Upper lobe of left lung (tissue), 6 donors: ENCODE results near the gene UBAC2. TPM values are rescaled to one million over a fixed set of nuclear protein-coding genes. Genes with fewer than 3 reads are reported as not detected.
A peak's percentile ranks its signal among the peaks of the same experiment; 100 is the strongest.

ENCODE experiments used
- ATAC-seq, 2 donors: fragments of 200-7000 bp; cut with Tn5 transposase; one replicate each; pipeline ENCODE4 v1.9.1; 2022; ENCODE audit warnings: mild to moderate bottlenecking in 2 of 2, moderate library complexity in 2 of 2; ENCODE audit not compliant: low FRiP score in 2 of 2
- DNase-seq, 2 donors: peaks; one replicate each; pipeline ENCODE4 v3.0.0-alpha.2; 2019 to 2020
- H3K27ac ChIP-seq, 4 donors: fragments of 200-600 bp; sonication (generic); one replicate each; pipeline ENCODE4 v1.5.1; 2016 to 2019
- H3K27me3 ChIP-seq, 4 donors: fragments of 200-600 bp; sonication (generic); one replicate each; pipeline ENCODE4 v1.5.1; 2017 to 2019
- H3K36me3 ChIP-seq, 4 donors: fragments of 200-600 bp; sonication (generic); one replicate each; pipeline ENCODE4 v1.5.1; 2016 to 2019
- H3K4me1 ChIP-seq, 4 donors: fragments of 200-600 bp; sonication (generic); one replicate each; pipeline ENCODE4 v1.5.1; 2018 to 2019
- H3K4me3 ChIP-seq, 4 donors: fragments of 200-600 bp; sonication (generic); one replicate each; pipeline ENCODE4 v1.5.1; 2017 to 2019; ENCODE audit warnings: mild to moderate bottlenecking in 2 of 4, moderate library complexity in 1 of 4
- H3K9me3 ChIP-seq, 4 donors: fragments of 200-600 bp; sonication (generic); one replicate each; pipeline ENCODE4 v1.5.1; 2018 to 2019
- CTCF ChIP-seq, 6 experiments: fragments of 450-650 bp in 4 of 6; fragments of 200-600 bp in 2 of 6; sonication (generic) in 2 of 6; IDR thresholded peaks; one replicate each; pipeline ENCODE4 v1.5.1; 2016 to 2019; ENCODE audit warnings: antibody characterized with exemption in 6 of 6
- EP300 ChIP-seq, 4 donors: sonication (generic); formaldehyde crosslinking; IDR thresholded peaks; one replicate each; pipeline ENCODE4 v1.5.1; 2017; ENCODE audit warnings: antibody characterized with exemption in 4 of 4, control low read depth in 2 of 4
- POLR2A ChIP-seq, 4 donors: fragments of 450-650 bp; IDR thresholded peaks; one replicate each; pipeline ENCODE4 v1.5.1; 2016 to 2017; ENCODE audit warnings: antibody characterized with exemption in 4 of 4, mild to moderate bottlenecking in 2 of 4
- POLR2AphosphoS5 ChIP-seq, 2 donors: sonication (generic); formaldehyde crosslinking; IDR thresholded peaks; one replicate each; pipeline ENCODE4 v1.5.1; 2017; ENCODE audit warnings: antibody characterized with exemption in 2 of 2
- WGBS, 2 donors: methylation state at CpG; one replicate each; pipeline ENCODE4 v1.1.5; 2017 to 2018; 5-methylcytosine and 5-hydroxymethylcytosine counted together
- total RNA-seq, 6 donors: library from RNA; depleted of rRNA in 4 of 6; stranded (reverse); fragments of >200 nt in 4 of 6; gene quantifications; one replicate each; pipeline versions ENCODE4 v1.1.0 to v1.2.1, GENCODE V29; 2016 to 2021
- donor health status: DM: no; HTN: no; CAD: no; lungs with moderate emphysema.
- donor health status: DM: no; HTN: yes; CAD: no; lungs with severe emphysema.

Gene UBAC2
- total RNA-seq, 6 donors from 2014 or later, result 29.3 to 55.5 (median 47.7) TPM

GRCh38 chr13:99314640-99315176, 114.1 kb downstream of the UBAC2 start:
- WGBS, 2 donors, result 64 to 68% methylated on average over 10 of the region's 10 CpGs
- ATAC-seq (no peak), DNase-seq (no peak)
- Histone ChIP-seq H3K27ac (peak overlapping the region in 3 of 4 donors; percentile 4 to 38 (median 26)), H3K4me3 (no peak overlapping the region), H3K9me3 (no peaks in the 10 kb centered on the region), H3K4me1 (peaks cover 0 to 28% (median 17%) of the 10 kb centered on the region in 4 donors), H3K36me3 (peaks cover 0 to 5% (median 2%) of the 10 kb centered on the region in 4 donors), H3K27me3 (no peaks in the 10 kb centered on the region)
- peak in 1 of 4 donors; percentile 34 for TF ChIP-seq EP300 (IDR thresholded peaks at IDR 0.05)
- no peak for TF ChIP-seq POLR2AphosphoS5 (IDR thresholded peaks at IDR 0.05)

- peaks cover 0 to 28% (median 17%) of the 10 kb centered on the region in 4 donors for H3K4me1 ChIP-seq
These were observed 114.5 kb downstream of the UBAC2 start for GRCh38 chr13:99315186-99315585.

GRCh38 chr13:99316224-99316623, 115.6 kb downstream of the UBAC2 start:
- Histone ChIP-seq H3K4me1 (peaks cover 9 to 32% (median 22%) of the 10 kb centered on the region in 4 donors), H3K27ac (no peak overlapping the region), H3K27me3 (no peaks in the 10 kb centered on the region), H3K36me3 (peaks cover 0 to 7% (median 2%) of the 10 kb centered on the region in 4 donors), H3K4me3 (no peak overlapping the region), H3K9me3 (no peaks in the 10 kb centered on the region)
- ATAC-seq (no peak), DNase-seq (no peak)
- 90 to 92% methylated on average over 2 of the region's 2 CpGs for WGBS, 2 donors
- TF ChIP-seq POLR2AphosphoS5 (IDR thresholded peaks at IDR 0.05) (no peak), EP300 (IDR thresholded peaks at IDR 0.05) (no peak), CTCF (IDR thresholded peaks at IDR 0.05) (no peak), POLR2A (IDR thresholded peaks at IDR 0.05) (no peak)

More at GRCh38 chr13:99315186-99315585, 114.5 kb downstream of the UBAC2 start:
- H3K9me3 ChIP-seq, result no peaks in the 10 kb centered on the region
- H3K36me3 ChIP-seq, result peaks cover 0 to 7% (median 2%) of the 10 kb centered on the region in 4 donors
- no peak overlapping the region for H3K4me3 ChIP-seq
- H3K27me3 ChIP-seq, result no peaks in the 10 kb centered on the region
- ATAC-seq (no peak), DNase-seq (no peak)
- peak overlapping the region in 3 of 4 donors; percentile 4 to 26 (median 8) for H3K27ac ChIP-seq
- TF ChIP-seq POLR2A (IDR thresholded peaks at IDR 0.05) (no peak), CTCF (IDR thresholded peaks at IDR 0.05) (no peak), POLR2AphosphoS5 (IDR thresholded peaks at IDR 0.05) (no peak), EP300 (IDR thresholded peaks at IDR 0.05) (no peak)
- 88% methylated on average over 6 of the region's 6 CpGs for WGBS, 2 donors

- no peak overlapping the region for H3K4me3 ChIP-seq
- peak in 1 of 2 donors; percentile 76 for DNase-seq
These were observed 116.1 kb downstream of the UBAC2 start for GRCh38 chr13:99316657-99317256.

GRCh38 chr13:99320693-99321481, 120.2 kb downstream of the UBAC2 start:
- DNase-seq, result no peak
- no peak for TF ChIP-seq POLR2A (IDR thresholded peaks at IDR 0.05)
- no peak for TF ChIP-seq POLR2AphosphoS5 (IDR thresholded peaks at IDR 0.05)
- TF ChIP-seq EP300 (IDR thresholded peaks at IDR 0.05), result no peak
- no peak for TF ChIP-seq CTCF (IDR thresholded peaks at IDR 0.05)
- H3K4me3 ChIP-seq, result no peak overlapping the region
- H3K27me3 ChIP-seq, result no peaks in the 10 kb centered on the region
- peak in 1 of 2 donors; percentile 61 for ATAC-seq
- WGBS, 2 donors, result 63 to 83% methylated on average over 5 of the region's 5 CpGs
- H3K4me1 ChIP-seq, result peaks cover 14 to 29% (median 20%) of the 10 kb centered on the region in 4 donors
- peaks cover 0 to 14% (median 2%) of the 10 kb centered on the region in 4 donors for H3K36me3 ChIP-seq
- H3K9me3 ChIP-seq, result no peaks in the 10 kb centered on the region
- peak overlapping the region; percentile 13 to 53 (median 39) for H3K27ac ChIP-seq

More at GRCh38 chr13:99316657-99317256, 116.1 kb downstream of the UBAC2 start:
- peak in 1 of 2 donors; percentile 8 for TF ChIP-seq POLR2AphosphoS5 (IDR thresholded peaks at IDR 0.05)
- no peak for TF ChIP-seq EP300 (IDR thresholded peaks at IDR 0.05)
- no peaks in the 10 kb centered on the region for H3K9me3 ChIP-seq
- no peak overlapping the region for H3K27ac ChIP-seq
- peaks cover 0 to 7% (median 2%) of the 10 kb centered on the region in 4 donors for H3K36me3 ChIP-seq
- WGBS, 2 donors, result 59 to 64% methylated on average over 6 of the region's 6 CpGs
- no peaks in the 10 kb centered on the region for H3K27me3 ChIP-seq
- ATAC-seq, result peak in 1 of 2 donors; percentile 77
- H3K4me1 ChIP-seq, result peaks cover 14 to 33% (median 25%) of the 10 kb centered on the region in 4 donors
